Esophagus muscularis mucosa (tissue), 4 donors: ENCODE measurements around the gene EIF2B4. TPM values are rescaled to one million over a fixed set of nuclear protein-coding genes. Genes with fewer than 3 reads are reported as not detected.

Experiments used
- DNase-seq: peaks from one replicate; pipeline ENCODE4 v3.0.0-alpha.2; 2017; ENCODE audit errors: extremely low spot score
- H3K27ac ChIP-seq, 4 donors: fragments of 200-600 bp; sonication (generic); replicated peaks in 1 of 4; 1 replicate in 3 of 4; 2 replicates in 1 of 4; pipeline ENCODE4 v1.5.1; 2016 to 2019; ENCODE audit warnings: mild to moderate bottlenecking in 1 of 4
- H3K27me3 ChIP-seq, 4 donors: fragments of 200-600 bp; sonication (generic); one replicate each; pipeline versions ENCODE4 v1.5.1 to v1.6.0; 2016 to 2019
- H3K36me3 ChIP-seq, 4 donors: fragments of 200-600 bp; sonication (generic); one replicate each; pipeline ENCODE4 v1.5.1; 2016 to 2019
- H3K4me1 ChIP-seq, 4 donors: fragments of 200-600 bp; sonication (generic); one replicate each; pipeline ENCODE4 v1.5.1; 2016 to 2019
- H3K4me3 ChIP-seq, 4 donors: fragments of 200-600 bp; sonication (generic); 1 replicate in 2 of 4; 2 replicates in 2 of 4; pipeline ENCODE4 v1.5.1; 2016 to 2019; ENCODE audit warnings: mild to moderate bottlenecking in 4 of 4, moderate library complexity in 1 of 4
- H3K9me3 ChIP-seq, 4 donors: fragments of 200-600 bp; sonication (generic); 1 replicate in 3 of 4; 2 replicates in 1 of 4; pipeline ENCODE4 v1.5.1; 2016 to 2019
- CTCF ChIP-seq, 3 experiments: fragments of 200-600 bp in 2 of 3; fragments of 450-650 bp in 1 of 3; sonication (generic) in 2 of 3; IDR thresholded peaks; one replicate each; pipeline ENCODE4 v1.5.1; 2017 to 2019; ENCODE audit warnings: antibody characterized with exemption in 3 of 3, mild to moderate bottlenecking in 2 of 3, moderate library complexity in 1 of 3
- EP300 ChIP-seq: sonication (generic); formaldehyde crosslinking; IDR thresholded peaks from one replicate; pipeline ENCODE4 v1.6.1; 2017; ENCODE audit warnings: antibody characterized with exemption
- POLR2A ChIP-seq: fragments of 450-650 bp; IDR thresholded peaks from one replicate; pipeline ENCODE4 v1.6.1; 2017; ENCODE audit warnings: antibody characterized with exemption, moderate library complexity, mild to moderate bottlenecking, low read depth
- POLR2AphosphoS5 ChIP-seq, 2 donors: sonication (generic); formaldehyde crosslinking; IDR thresholded peaks; one replicate each; pipeline ENCODE4 v1.6.1; 2017; ENCODE audit warnings: antibody characterized with exemption in 2 of 2
- WGBS: methylation state at CpG from one replicate; pipeline ENCODE4 v1.1.5; 2018; 5-methylcytosine and 5-hydroxymethylcytosine counted together
- intact Hi-C: fragments of 100-400 bp; cut with DNase I; formaldehyde crosslinking; loops from one replicate; pipeline ENCODE4 v1.15.1; 2023
- total RNA-seq, 4 donors: library from RNA; depleted of rRNA; stranded (reverse); fragments of >200 nt; gene quantifications; one replicate each; pipeline versions ENCODE4 v1.1.0 to v1.2.1, GENCODE V29; 2016

Gene EIF2B4
- total RNA-seq, 4 donors from 2014 or later: 39.0 to 50.1 (median 44.9) TPM

- Histone ChIP-seq H3K4me3 (no peak overlapping the region), H3K4me1 (peaks cover 23 to 59% (median 33%) of the 10 kb centered on the region in 4 donors), H3K27ac (no peak overlapping the region), H3K27me3 (no peaks in the 10 kb centered on the region), H3K9me3 (no peaks in the 10 kb centered on the region), H3K36me3 (peaks cover 52 to 77% (median 73%) of the 10 kb centered on the region in 4 donors)
- TF ChIP-seq EP300 (no peak), POLR2AphosphoS5 (IDR thresholded peaks at IDR 0.05) (no peak), CTCF (IDR thresholded peaks at IDR 0.05) (no peak), POLR2A (no peak)
- no peak for DNase-seq
- intact Hi-C loops: loop anchor here (10.0 kb wide), 1 partner anchor 163 kb away; the partner anchor contains the start of genes ATRAID, CAD and SLC5A6
- WGBS: 82% methylated on average over 17 of the region's 18 CpGs
Measured at GRCh38 chr2:27377618-27378095, 7.5 kb upstream of the EIF2B4 start.

- peaks cover 28 to 65% (median 39%) of the 10 kb centered on the region in 4 donors for H3K4me1 ChIP-seq
- TF ChIP-seq POLR2AphosphoS5 (IDR thresholded peaks at IDR 0.05) (no peak), EP300 (no peak), CTCF (IDR thresholded peaks at IDR 0.05) (no peak), POLR2A (no peak)
- H3K9me3 ChIP-seq: no peaks in the 10 kb centered on the region
- DNase-seq: no peak
- peaks cover 52 to 77% (median 70%) of the 10 kb centered on the region in 4 donors for H3K36me3 ChIP-seq
- H3K27ac ChIP-seq: no peak overlapping the region
- 67% methylated on average over 7 of the region's 10 CpGs for WGBS
- H3K4me3 ChIP-seq: no peak overlapping the region
- intact Hi-C loops: loop anchor here (10.0 kb wide), 1 partner anchor 162 kb away; the partner anchor contains the start of genes ATRAID, CAD and SLC5A6
- H3K27me3 ChIP-seq: no peaks in the 10 kb centered on the region
Measured at GRCh38 chr2:27376866-27377617, 6.9 kb upstream of the EIF2B4 start.

GRCh38 chr2:27376151-27376865 lies 6.2 kb upstream of the EIF2B4 start:
- TF ChIP-seq EP300: no peak
- TF ChIP-seq POLR2AphosphoS5 (IDR thresholded peaks at IDR 0.05): no peak
- TF ChIP-seq POLR2A: no peak
- TF ChIP-seq CTCF (IDR thresholded peaks at IDR 0.05): no peak
- Histone ChIP-seq H3K4me1 (peaks cover 33 to 68% (median 44%) of the 10 kb centered on the region in 4 donors), H3K9me3 (no peaks in the 10 kb centered on the region), H3K27me3 (no peaks in the 10 kb centered on the region), H3K36me3 (peaks cover 52 to 70% (median 63%) of the 10 kb centered on the region in 4 donors), H3K27ac (no peak overlapping the region), H3K4me3 (no peak overlapping the region)
- WGBS: 86% methylated on average over 11 of the region's 16 CpGs
- intact Hi-C loops: loop anchor here (10.0 kb wide), 1 partner anchor 162 kb away; the partner anchor contains the start of genes ATRAID, CAD and SLC5A6
- no peak for DNase-seq

- Histone ChIP-seq H3K36me3 (peaks cover 52 to 68% (median 63%) of the 10 kb centered on the region in 4 donors), H3K27me3 (no peaks in the 10 kb centered on the region), H3K27ac (no peak overlapping the region), H3K4me3 (no peak overlapping the region), H3K4me1 (peaks cover 30 to 67% (median 41%) of the 10 kb centered on the region in 4 donors), H3K9me3 (no peaks in the 10 kb centered on the region)
- TF ChIP-seq POLR2A (no peak), CTCF (IDR thresholded peaks at IDR 0.05) (no peak), POLR2AphosphoS5 (IDR thresholded peaks at IDR 0.05) (no peak), EP300 (no peak)
- no peak for DNase-seq
- 91% methylated on average over 19 of the region's 20 CpGs for WGBS
- intact Hi-C loops: loop anchor here (10.0 kb wide), 1 partner anchor 161 kb away; the partner anchor contains the start of genes ATRAID, CAD and SLC5A6
Measured at GRCh38 chr2:27375513-27376099, 5.5 kb upstream of the EIF2B4 start.
